Endometrial microvascular endothelial cells (primary cell): ENCODE results near the gene TNRC6C. TPM values are rescaled to one million over a fixed set of nuclear protein-coding genes. Genes with fewer than 3 reads are reported as not detected.

ENCODE experiments used
- in situ Hi-C: cut with HindIII; loops from 2 replicates; pipeline ENCODE4 v1.10.0; 2017; ENCODE audit warnings: low sequenced_read_pairs, low pct_unique_long_range_greater_than_20kb; ENCODE audit errors: inconsistent ontology term
- total RNA-seq: library from RNA; depleted of rRNA; stranded (reverse); fragments of >200 nt; gene quantifications from one replicate; pipeline ENCODE4 v1.2.3, GENCODE V29; 2015; ENCODE audit errors: inconsistent ontology term

The TNRC6C gene
- total RNA-seq, 1 donor from 2014 or later = 2.7 TPM

DNA sequence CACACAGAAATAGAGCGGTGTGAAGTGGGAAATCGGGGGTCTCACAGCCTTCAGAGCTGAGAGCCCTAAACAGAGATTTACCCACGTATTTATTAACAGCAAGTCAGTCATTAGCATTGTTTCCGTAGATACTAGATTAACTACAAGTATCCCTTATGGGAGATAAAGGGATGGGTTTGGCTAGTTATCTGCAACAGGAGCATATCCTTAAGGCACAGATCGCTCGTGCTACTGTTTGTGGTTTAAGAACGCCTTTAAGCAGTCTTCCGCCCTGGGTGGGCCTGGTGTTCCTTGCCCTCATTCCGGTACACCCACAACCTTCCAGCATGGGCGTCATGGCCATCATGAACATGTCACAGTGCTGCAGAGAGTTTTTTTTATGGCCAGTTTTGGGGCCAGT, 143.0 kb downstream of the TNRC6C start:
- in situ Hi-C loops = no loop called here

DNA sequence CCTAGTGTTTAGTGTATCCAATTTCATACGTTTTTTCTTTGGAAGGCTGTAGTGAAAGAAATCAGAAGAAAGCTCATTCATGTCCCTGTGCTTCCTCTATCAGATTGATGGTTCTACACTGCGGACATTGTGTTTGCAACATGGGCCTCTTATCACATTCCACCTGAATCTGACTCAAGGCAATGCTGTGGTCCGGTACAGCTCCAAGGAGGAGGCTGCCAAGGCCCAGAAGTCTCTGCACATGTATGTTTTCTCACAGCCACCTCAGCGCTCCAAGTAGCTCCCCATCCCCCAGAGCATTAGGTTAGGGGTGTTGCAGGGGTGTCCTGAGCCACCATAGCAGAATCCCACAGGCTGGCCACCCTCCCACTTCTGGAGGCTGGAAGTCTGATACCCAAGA, 144.8 kb downstream of the TNRC6C start:
- in situ Hi-C loops = no loop called here

- in situ Hi-C loops = no loop called here
Measured at GRCh38 chr17:78104540-78104941, 146.0 kb downstream of the TNRC6C start.

GRCh38 chr17:78105101-78105500, 146.6 kb downstream of the TNRC6C start:
- in situ Hi-C loops = no loop called here

DNA sequence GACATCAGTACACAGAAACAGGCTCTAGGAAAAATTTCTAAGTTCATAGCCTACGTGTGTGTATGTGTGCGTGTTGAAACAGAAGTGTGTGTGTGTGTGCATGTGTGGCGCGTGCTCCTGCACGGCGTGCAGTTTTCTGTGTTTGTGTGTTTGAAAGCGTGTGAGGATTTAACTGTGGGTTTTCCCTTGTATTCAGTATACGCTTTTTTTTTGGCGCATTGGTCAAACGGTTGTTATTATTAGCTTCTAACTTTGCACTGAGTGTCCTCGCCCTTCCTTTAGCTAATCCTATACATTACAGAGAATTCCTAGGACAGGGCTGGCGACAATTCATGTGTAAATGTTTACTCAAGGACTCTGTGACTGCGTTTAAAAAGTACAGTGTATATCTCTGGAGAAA, 147.0 kb downstream of the TNRC6C start:
- in situ Hi-C loops = no loop called here

DNA sequence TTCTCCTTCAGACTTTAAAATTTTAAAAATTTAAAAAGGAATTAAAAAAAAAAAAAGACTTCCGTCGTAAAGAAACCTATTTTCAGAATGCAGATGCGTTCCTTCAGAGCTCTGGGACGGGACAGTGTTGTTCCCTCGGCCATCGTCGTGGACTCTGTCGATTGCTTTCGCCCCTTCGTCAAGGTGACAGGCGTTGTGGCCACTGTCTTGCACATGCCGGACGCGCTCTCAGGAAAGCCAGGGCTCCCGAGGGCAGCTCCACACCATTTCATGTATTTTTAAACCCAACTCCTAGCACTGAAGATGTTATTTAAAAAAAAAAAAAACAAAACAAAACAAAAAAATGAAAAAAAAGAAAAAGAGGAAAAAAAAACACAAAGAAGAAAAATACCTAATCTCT, 147.7 kb downstream of the TNRC6C start:
- in situ Hi-C loops = no loop called here

GRCh38 chr17:78107457-78107856, 149.0 kb downstream of the TNRC6C start:
- in situ Hi-C loops = no loop called here

GRCh38 chr17:78107976-78108725, 149.6 kb downstream of the TNRC6C start:
- in situ Hi-C loops = no loop called here

DNA sequence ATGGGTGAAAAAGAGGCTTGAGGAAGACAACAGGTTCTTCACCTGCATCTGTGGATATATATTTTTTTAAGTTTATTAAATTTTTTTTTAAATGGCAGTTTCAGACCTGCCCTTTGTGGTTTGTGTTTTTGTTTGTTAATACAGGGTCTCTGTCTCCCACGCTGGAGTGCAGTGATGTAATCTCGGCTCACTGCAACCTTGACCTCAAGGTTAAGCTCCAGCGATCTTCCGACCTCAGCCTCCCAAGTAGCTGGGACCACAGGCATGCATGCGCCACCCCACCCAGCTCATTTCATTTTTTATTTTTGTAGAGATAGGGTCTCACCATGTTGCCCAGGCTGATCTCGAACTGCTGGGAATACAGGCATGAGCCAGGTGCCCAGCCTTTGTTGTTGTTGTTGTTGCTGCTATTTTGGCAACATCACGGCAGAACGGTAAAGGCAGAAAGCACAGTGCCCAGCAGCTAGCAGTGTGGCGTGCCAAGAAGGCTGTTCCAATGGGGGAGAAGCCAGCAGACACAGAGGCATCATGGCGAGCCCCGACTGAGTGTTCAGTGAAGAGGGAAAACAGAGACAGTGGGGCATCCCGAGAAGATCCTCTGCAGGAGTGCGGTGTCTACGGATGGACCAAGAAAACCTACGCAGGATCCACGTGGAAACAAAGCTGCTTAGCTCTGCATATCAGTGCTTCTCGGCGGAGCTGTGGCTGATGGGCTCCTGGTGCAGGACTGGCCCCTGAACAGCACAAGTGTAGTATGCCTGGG, 150.4 kb downstream of the TNRC6C start:
- in situ Hi-C loops = no loop called here

DNA sequence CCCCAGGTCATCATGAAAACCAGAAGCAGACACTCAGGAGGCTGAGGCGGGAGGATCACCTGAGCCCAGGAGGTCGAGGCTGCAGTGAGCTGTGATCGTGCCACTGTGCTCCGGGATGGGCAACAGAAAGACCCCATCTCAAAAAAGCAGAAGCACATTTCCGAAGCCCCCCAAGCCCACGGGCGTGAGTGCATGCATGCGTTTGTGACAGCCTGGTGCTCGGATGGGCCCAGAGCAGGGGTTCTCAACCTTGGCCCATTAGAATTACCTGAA, 150.9 kb downstream of the TNRC6C start:
- in situ Hi-C loops = no loop called here

DNA sequence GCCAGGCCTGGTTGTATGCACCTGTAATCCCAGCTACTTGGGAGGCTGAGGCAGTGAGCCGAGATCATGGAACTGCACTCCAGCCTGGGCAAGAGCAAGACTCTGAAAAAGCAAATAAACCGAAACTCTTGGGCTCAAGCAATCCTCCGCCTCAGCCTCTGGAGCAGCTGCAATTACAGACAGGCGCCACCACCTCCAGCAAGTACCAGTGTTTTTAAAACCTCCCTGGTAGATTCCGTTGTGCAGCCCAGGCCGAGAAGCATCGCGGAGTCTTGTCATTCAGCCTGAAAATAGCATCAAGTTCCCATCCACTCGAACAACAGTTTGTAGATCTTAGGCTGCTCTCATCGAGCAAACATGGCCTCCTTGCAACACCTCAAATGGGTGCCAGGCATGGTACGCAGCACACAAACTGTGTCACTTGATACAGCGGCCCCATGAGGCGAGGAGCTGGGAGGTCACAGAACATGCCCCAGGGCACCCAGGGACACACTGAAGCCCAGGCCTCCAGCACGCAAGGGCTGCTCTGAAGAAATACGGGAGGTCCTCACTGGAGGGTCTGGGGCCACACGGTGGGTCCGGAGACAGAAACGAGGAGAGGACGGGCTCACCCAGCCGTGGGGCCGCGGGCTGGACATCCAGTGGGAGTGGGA, 152.0 kb downstream of the TNRC6C start:
- in situ Hi-C loops = no loop called here

DNA sequence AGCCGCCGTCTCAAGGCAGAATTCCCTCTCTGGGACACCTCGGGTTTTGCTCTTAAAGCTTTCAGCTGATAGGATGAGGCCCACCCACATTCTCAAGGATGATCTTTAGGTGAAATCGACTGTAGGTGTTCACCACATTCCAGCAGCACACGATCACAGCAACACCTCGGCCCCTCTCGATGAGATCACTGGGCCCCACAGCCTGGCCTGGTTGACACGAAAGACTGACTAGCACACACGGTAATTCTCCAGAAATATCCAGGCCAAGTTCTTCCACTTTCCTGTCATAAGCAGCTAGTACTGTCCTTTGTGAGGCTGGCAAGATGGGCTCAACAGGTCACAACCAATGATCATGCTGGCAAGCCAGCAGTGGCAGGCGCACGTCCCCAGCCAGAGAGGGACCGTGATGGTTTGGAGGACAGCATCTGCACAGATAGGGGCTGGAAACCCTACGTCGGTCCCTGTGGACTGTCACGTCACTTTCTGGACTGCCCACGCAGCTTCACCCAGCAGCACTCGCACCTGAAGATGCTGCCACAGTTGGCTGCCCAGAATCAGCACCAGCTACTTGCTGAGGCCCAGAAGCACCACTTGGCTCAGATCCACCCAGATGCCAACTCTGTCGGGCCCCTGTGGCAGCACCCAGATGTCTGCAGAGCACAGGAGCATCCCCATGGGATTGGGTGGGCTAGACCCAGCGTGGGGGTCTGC, 152.7 kb downstream of the TNRC6C start:
- in situ Hi-C loops = no loop called here

DNA sequence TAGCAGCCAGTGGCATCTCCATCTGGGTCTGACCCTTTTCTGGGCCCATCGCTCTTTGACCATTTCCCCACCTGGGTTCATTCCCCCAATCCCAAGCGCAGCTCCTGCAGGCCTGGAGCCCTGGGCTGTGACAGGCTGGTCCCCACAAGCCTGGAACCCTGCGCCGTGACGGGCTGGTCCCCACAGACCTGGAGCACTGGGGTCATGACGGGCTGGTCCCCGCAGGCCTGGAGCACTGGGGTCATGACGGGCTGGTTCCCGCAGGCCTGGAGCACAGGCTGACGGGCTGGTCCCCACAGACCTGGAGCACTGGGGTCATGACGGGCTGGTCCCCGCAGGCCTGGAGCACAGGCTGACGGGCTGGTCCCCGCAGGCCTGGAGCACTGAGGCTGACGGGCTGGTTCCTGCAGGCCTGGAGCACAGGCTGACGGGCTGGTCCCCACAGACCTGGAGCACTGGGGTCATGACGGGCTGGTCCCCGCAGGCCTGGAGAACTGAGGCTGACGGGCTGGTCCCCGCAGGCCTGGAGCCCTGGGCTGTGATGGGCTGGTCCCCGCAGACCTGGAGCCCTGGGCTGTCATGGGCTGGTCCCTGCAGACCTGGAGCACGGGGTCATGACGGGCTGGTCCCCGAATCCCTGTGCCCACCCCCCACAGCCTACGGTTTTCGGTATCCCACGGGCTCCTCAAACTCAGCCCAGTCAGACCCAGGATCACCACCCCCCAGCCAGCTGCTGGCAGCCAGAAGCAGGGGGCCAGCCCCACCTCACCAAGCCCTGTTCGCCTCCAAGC, 153.4 kb downstream of the TNRC6C start:
- in situ Hi-C loops = no loop called here

- in situ Hi-C loops = no loop called here
Measured at GRCh38 chr17:78112518-78113471, 154.3 kb downstream of the TNRC6C start.

DNA sequence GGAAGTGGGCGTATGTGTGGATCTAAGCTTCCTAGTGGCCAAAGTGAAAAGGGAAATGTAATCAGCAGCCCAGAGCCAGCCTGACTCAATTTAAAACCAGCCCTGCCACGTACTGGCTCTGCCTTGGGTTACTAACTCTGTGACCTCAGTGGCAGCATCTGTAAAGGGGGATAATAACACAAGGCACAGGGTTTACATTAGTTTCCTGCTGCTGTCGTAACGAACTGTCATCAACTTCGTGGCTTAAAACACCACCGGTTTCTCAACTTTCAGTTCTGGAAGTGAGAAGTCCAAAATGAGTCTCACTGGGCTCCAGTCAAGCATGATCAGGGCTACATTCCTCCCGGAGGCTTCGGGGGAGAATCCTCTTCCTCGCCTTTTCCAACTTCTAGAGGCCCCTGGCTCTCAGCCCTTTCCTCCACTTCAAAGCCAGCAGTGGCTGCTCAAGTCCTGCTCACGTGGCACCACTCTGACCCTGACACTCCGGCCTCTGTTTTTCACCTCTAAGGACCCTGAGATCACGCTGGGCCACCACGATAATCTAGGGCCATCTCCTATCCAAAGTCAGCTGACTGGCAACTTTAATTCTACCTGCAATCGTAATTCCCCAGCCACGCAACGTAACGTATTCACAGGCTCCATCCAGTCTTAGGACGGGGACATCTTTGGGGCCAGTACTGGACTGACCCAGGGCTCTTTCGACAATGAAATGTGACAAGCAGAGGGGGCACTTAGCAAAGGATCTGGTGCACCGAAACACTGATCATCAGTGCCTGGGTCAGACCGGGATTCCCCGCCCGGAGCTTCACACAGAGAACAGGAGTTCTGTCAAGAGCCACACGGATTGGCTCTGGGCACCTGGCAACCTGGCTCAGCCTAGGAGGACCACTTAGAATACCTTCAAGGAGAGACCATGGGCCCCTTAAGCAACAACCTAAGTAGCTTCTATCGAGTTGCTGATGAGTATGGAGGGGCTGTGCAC, 155.6 kb downstream of the TNRC6C start:
- in situ Hi-C loops = no loop called here

DNA sequence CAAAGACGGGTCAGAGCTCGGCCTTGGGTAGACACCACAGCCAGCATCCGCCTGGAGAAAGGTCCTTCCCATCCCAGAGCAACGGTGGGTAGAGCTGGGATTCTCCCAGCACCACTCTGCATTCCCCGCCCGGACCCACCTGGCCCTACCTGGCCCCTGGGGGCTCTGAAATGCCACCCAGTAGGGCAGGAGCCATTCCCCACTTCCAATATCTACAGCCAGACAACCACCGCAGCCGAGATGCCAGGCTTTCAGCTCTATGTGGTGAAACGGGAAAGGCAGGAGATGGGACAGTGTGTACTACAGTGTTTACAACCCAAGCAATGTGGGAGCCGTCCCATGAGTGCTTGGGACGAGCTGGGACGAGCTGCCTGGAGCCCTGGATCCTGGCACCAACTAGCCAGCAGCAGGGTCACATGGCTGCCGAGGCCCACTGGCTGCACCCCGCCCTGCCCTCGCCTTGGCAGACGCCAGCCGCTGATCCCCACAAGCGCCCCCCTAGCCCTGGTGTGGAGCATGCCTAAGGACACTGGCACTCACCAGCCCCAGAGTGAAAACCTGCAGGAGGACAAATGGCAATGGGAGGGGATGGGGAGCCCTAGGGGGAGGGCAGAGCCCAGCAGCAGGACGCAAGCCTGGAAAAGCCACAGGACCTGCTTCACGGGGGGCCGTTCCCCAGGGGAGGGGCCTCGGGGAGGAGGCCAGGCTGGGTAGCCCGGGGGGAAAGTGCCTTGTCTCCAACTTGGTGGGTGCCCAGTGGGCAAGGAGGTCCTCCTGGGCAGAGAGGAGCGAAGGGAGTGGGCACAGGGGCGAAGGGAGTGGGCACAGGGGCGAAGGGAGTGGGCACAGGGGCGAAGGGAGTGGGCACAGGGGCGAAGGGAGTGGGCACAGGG, 156.6 kb downstream of the TNRC6C start:
- in situ Hi-C loops = no loop called here
